Measurements from ENCODE around the gene CACNA2D2.

- TF ChIP-seq POLR2AphosphoS5 (IDR thresholded peaks at IDR 0.05; ENCODE audit: low read depth, low read length), result no peak
- TF ChIP-seq SP1 (IDR thresholded peaks at IDR 0.05; ENCODE audit: low read depth, low read length), result no peak
- TF ChIP-seq HDAC2 (IDR thresholded peaks at IDR 0.05; ENCODE audit: borderline replicate concordance in 1 of 2, low read depth in 2 of 2, low read length in 2 of 2), result no peak
- no peak for TF ChIP-seq EP300 (IDR thresholded peaks at IDR 0.05; ENCODE audit: borderline replicate concordance in 1 of 2, low read depth in 2 of 2, low read length in 2 of 2)
- TF ChIP-seq SP4 (IDR thresholded peaks at IDR 0.05; ENCODE audit: low read length), result no peak
- TF ChIP-seq FOSL1 (IDR thresholded peaks at IDR 0.05; ENCODE audit: insufficient read depth, low read depth, low read length), result no peak
- TF ChIP-seq USF2 (IDR thresholded peaks at IDR 0.05; ENCODE audit: low read length), result no peak
- TF ChIP-seq, protein P1, sequence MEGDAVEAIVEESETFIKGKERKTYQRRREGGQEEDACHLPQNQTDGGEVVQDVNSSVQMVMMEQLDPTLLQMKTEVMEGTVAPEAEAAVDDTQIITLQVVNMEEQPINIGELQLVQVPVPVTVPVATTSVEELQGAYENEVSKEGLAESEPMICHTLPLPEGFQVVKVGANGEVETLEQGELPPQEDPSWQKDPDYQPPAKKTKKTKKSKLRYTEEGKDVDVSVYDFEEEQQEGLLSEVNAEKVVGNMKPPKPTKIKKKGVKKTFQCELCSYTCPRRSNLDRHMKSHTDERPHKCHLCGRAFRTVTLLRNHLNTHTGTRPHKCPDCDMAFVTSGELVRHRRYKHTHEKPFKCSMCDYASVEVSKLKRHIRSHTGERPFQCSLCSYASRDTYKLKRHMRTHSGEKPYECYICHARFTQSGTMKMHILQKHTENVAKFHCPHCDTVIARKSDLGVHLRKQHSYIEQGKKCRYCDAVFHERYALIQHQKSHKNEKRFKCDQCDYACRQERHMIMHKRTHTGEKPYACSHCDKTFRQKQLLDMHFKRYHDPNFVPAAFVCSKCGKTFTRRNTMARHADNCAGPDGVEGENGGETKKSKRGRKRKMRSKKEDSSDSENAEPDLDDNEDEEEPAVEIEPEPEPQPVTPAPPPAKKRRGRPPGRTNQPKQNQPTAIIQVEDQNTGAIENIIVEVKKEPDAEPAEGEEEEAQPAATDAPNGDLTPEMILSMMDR (IDR thresholded peaks at IDR 0.05; ENCODE audit: control extremely low read depth in 1 of 3, insufficient read depth in 1 of 3, low read depth in 1 of 3, low read length in 3 of 3), result no peak
- no peak for TF ChIP-seq POLR2A (IDR thresholded peaks at IDR 0.05; ENCODE audit: control extremely low read depth in 1 of 2, low read depth in 2 of 2, low read length in 2 of 2)
- TF ChIP-seq GABPA (IDR thresholded peaks at IDR 0.05; ENCODE audit: borderline replicate concordance, insufficient read depth, low read length), result no peak
These were observed 29.7 kb downstream of the CACNA2D2 start for GRCh38 chr3:50473768-50474167.

Measured in H1 (cell line).